HG03135 (cell line): Measurements from ENCODE around the gene DYNLL1.
"Not testable (repeated sequence)": the region's sequence is repeated elsewhere in the genome, so short reads cannot be mapped to it uniquely, and the experiment has no call there.

ENCODE experiments used
- ATAC-seq: cut with Tn5 transposase; IDR thresholded peaks from one replicate; pipeline ENCODE4 v1.9.1; 2021; ENCODE audit warnings: mild to moderate bottlenecking, moderate library complexity; ENCODE audit not compliant: unreplicated experiment

The DYNLL1 gene

DNA sequence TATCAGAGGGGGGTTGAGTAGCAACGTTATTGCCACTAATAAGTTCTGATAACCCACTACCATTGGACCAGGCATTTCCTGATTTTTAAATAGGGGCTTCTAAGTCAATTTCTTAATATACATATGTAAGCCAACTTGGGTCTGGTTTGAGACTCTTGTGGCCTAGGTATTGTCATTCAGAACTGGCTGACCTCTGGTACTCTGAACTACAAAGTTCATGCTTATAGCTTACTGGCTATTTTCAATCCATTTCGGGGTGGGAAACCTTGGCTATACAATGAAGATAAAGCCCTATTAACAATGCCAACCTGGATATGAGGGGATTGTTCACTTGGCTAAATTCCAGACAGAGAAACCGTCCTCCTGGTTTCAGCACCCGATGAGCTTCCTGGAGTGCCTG, 8.7 kb downstream of the DYNLL1 start:
- no peak for ATAC-seq

- ATAC-seq: no peak
These were observed 12.6 kb downstream of the DYNLL1 start for GRCh38 chr12:120508537-120508936.

GRCh38 chr12:120514002-120514401, 18.1 kb downstream of the DYNLL1 start:
- ATAC-seq: no peak

DNA sequence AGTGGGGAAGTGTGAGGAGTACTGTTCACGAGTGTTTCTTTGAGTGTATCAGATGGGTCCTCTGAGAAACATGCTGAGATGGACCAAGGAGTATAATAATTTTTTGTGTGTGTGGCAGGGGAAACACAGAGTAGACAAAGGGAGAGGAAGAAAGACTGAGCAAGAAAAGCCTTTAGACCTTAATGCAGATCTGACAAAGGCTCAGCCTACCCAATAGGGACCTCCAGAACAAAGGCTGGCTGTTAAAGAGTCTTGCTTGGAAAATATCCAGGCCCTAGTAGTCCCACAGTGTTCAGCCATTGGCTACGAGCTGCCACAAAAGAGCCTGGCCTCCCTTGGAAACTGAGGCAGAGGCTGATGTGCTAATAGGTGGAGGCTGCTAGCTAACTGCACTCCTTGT, 19.6 kb downstream of the DYNLL1 start:
- ATAC-seq: no peak

GRCh38 chr12:120519324-120519723, 23.4 kb downstream of the DYNLL1 start:
- ATAC-seq: not testable (repeated sequence)

DNA sequence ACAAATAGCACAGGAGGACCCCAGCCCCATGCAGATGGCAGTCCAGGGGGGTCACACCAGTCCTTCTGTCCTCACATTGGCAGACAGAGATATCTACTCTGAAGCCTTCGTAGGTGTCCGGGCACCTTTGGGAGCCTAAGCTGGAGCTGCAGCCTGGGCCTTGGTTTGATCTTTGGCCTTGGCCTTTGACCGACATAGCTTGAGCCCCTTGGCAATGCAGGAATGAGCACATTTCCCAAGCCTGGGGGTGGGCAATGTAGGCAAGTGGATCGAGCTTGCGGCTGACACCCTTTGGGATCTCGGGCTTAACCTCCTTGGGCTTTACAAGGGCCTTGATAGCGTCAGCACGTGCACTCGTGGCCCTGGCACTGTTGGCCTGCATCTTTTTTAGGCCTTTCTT, 26.7 kb downstream of the DYNLL1 start:
- ATAC-seq: no peak

DNA sequence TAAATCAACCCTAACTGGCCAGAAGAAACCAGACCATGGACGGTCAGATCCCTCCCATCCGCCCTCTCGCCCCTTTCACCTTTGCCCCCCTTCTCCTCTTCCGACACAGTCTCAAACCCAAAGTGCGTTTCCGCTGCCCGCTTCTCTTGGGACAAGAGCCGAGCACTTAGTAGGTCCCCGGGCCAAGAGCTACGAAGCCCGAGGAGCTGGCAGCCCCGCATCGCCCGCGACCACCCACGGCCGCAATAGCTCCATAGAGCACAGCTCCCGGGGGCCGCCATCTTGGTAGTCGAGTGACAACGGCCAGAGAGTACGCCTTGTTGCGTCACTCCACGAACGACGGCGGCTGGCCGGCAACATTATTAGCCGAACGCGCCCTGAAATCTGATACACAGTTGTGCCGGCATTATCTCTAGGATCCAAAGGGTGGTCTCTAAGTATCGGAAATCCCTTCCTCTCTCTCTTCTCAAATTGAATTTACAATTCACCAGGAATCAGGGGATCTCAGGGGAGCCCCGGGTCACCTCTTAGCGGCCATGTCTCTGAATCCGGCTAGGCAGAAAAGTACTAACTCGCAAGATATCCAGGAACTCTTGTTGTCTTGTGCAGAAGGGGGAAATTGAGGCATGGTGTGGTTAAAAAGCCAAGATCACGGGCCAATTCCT, 33.1 kb downstream of the DYNLL1 start, which contains the start of gene COQ5:
TSS of gene COQ5 (minus strand) at position 298 of the 665 bp plus-strand sequence. CDS start at position 281, 17 bp downstream.
- ATAC-seq: peak; percentile 80

DNA sequence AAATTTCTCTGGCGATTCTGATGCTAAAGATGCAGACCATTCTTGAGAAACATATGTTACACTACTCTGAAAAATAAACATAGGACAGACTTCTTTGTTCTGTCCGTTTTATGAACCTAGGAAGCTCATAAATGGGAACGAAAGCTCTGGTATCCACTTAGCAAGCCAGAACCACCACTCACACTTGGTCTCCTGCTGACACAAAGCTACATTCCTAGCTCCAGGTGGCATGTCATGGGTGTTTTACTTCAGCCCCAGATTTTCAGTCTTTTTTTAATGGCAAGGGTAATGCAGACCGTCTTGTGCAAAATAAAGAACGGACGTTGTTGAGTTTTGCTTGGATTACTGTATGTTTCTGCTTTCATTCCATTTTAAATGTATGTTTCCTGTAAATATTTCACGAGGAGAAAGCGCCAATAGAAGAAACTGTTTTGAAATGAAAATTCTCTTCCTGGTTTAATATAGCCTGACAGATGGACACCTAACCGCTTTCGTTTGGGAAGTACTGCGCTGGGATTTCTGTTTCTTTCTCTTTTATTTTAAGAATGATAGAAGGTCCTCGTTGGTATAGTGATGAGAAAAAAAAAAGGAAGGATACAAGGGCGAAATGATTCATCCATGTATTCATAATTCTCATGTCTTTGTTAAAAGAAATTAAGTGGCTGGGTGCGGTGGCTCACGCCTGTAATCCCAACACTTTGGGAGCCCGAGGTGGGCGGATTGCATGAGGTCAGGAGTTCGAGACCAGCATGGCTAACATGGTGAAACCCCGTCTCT, 33.9 kb downstream of the DYNLL1 start:
- no peak for ATAC-seq

DNA sequence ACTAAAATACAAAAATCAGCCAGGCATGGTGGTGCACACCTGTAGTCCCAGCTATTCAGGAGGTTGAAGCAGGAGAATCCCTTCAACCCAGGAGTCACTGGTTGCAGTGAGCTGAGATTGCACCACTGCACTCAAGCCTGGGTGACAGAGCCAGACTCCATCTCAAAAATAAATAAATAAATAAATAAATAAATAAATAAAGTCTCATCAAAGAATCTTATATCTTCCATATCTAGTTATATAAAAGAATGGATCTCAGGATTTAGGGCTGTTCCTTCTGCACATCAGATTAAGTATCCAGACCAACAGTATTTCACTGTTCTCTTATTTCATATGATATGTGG, 34.5 kb downstream of the DYNLL1 start:
- not testable (repeated sequence) for ATAC-seq

DNA sequence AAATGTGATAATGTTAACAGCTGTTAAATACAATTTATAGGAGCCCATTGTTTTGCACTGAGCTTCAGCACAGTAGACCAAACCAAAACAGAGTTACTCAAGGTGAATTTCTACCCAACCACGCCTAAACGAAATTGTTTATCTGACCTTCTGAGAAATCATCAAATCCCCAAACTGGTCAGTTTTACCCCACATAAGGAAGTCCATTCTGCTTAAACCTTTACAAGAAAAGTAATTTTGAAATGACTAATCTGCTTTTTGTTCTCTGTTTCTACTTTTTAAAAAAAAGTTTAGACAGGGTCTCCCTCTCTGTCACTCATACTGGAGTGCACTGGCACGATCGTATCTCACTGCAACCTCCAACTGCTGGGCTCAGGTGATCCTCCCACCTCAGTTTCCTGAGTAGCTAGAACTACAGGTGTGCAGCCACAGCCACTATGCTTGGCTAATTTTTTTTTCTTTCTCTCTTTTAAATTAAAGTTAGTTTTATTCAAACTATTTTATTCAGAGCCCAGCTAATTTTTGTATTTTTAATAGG, 36.9 kb downstream of the DYNLL1 start:
- no peak for ATAC-seq

DNA sequence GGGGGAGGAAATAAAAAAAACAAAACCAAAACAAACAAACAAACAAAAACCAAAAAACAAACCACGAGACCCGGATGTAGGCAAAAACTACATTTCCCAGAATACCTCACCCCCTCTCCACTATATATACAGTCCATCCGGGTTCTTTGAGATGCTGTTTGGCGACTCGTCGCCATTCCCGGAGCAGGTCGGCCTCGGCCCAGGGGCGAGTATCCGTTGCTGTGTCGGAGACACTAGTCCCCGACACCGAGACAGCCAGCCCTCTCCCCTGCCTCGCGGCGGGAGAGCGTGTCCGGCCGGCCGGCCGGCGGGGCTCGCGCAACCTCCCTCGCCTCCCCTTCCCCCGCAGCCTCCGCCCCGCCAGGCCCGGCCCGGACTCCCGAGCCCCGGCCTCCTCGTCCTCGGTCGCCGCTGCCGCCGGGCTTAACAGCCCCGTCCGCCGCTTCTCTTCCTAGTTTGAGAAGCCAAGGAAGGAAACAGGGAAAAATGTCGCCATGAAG, 38.3 kb downstream of the DYNLL1 start, which contains the start of gene RNF10:
TSS of gene RNF10 (plus strand) at position 154 of the 500 bp plus-strand sequence. CDS start 456 bp downstream, outside the sequence.
- ATAC-seq: peak; percentile 64

DNA sequence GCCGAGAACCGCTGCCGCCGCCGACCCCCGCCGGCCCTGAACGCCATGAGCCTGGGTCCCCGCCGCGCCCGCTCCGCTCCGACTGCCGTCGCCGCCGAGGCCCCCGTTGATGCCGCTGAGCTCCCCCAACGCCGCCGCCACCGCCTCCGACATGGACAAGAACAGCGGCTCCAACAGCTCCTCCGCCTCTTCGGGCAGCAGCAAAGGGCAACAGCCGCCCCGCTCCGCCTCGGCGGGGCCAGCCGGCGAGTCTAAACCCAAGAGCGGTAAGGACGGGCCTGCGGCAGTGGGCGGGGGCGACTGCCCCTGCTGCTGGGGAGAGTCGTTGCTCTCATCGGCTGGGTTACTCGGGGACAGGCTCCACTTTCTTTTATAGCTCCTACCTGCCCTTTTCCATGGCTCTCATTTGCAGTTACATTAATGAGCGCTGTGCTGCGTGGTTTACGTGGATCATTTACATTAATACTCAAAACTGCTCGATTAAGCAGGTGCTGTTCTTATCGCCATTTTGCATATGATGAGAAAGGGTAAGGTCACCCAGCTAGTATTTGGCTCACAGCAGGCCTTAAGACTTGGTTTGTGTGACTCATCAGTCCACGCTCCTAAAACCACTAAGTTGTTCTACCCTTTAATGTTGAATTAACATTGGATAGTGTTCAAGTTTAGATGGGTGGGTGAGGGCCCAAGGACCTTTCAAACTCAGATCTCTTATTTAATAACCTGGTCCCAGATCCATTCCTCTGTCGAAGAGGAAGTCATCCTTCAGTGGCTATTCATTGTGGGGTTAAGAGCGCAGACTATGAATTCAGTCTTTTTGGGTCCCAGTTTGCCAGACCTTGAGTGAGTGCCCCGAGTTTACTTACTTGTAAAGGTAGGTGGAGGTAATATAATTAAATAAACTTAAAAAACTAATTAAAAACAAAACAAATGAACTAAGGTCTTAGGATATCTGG, 39.1 kb downstream of the DYNLL1 start:
- peak; percentile 44 for ATAC-seq

- ATAC-seq: no peak
These were observed 40.3 kb downstream of the DYNLL1 start for GRCh38 chr12:120536064-120536791.

DNA sequence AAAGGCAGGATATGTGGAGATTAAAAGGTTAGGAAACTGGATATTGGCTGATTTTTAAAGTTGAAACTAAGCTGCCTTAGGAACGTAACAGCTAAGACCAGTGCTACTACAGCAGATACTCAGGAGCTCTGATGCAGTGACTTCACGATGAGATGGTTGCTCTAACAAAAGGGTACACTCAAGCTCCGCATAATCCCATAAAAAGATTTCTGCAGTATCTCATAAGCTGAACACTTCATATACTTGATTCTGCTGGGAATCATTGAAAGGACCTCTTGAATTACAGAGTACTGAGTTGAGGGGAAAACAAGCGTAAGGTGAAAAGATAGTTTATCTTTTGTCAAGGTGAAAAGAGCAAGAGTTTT, 41.9 kb downstream of the DYNLL1 start:
- ATAC-seq: no peak

DNA sequence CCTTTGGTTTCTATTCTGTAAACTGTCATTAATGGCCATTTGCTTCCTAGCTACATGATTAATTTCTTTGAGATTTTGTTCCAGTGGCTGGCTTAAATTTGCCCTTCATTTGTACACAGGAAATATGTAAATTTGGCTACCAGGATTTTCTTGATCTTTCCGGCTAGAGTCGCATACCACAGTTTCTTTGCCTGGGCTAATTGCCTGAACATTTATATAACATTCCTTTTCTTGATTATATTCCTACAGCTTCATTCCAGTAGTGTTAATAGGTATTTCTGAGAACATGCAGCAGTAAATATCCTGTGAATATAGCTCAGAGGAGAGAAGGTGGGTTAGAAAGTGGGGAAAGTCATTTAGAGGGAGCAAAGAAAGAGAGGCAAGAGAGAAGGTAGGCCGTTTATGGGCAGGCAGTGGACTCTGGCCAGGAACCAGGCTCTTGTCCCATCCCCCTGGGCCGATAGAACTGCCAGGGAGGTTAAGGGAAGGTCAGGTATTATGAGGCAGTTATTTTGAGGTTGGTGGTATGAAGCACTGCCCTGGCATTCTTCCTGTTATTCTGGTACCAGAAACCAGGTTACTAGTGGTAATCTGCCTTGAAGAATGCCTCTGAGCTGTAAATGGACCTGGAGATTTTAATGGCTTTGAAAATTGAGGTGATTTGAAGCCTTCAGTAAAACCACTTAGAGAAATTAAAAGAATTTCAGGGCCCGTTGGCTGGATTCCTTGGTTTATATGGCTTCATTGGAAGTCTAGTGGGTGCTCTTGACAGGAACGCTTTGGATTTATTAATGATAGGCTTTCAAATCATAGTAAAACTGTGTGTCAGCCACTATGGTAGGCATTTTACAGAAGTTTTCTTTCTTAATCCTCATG, 42.6 kb downstream of the DYNLL1 start:
- ATAC-seq: no peak

DNA sequence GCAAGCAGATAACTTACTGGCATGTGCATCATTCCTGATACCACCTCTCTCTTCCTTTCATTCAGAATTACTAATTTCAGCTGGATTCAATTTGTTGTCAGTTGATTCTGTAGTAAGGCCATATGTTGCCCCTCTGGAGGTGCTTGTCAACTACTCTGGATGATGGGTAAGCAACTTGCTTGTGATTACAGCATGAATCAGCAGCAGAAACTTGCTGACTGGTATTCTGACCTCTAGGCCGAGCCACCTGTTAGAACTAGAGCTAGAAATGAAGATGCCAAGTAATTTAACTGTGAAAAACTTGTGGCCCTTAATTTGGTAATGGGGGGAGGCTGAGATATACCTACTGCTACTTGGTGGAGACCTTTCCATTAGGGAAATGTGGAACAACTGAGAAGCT, 43.4 kb downstream of the DYNLL1 start:
- no peak for ATAC-seq

DNA sequence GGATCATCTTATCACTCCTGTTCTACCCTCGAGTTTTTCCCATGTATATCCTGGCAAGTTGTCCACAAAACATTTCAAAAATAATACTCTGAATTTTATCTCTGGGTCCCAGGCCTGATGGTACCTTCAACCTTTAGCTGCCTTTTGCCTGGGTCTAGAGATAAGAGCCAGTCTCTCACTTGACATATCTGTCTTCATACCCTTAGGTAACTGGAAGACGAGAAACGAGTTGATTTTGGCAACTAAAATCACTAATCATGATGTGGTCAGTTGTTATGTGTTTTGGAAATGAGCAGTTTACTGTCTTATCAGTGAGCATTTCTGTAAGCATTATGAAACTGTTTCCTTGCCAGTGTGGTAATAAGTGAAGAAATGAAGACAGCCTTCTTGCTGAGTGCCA, 44.5 kb downstream of the DYNLL1 start:
- ATAC-seq: no peak

DNA sequence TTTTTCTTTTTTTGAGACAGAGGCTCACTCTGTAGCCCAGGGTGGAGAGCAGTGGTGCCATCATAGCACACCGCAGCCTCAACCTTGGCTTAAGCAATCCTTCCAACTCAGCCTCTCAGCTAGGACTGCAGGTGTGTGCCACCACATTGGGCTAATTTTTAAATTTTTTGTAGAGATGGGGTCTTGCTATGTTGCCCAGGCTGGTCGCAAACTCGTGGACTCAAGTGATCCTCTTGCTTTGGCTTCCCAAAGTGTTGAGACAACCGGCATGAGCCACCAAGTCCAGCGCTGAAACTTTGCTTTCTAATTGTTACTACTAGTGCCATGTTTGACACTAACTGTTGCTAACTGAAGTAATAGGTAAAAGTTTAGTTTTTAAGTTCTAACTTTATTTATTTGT, 46.3 kb downstream of the DYNLL1 start:
- ATAC-seq: no peak

- no peak for ATAC-seq
These were observed 48.8 kb downstream of the DYNLL1 start for GRCh38 chr12:120544691-120545090.
